ENCODE data around the gene RBMS3. TPM values are rescaled to one million over a fixed set of nuclear protein-coding genes. Genes with fewer than 3 reads are reported as not detected.

The RBMS3 gene
- total RNA-seq, 1 donor from 2014 or later: 3.4 TPM

- TF ChIP-seq CTCF (IDR thresholded peaks at IDR 0.05; ENCODE audit: insufficient read depth, low read length, severe bottlenecking): no peak
- Histone ChIP-seq H3K36me3 (ENCODE audit: control insufficient read depth, insufficient read depth, low read length) (no peaks in the 10 kb centered on the region), H3K27me3 (ENCODE audit: control insufficient read depth, insufficient read depth, low read length) (no peaks in the 10 kb centered on the region), H3K4me3 (ENCODE audit: low read depth, low read length) (no peak overlapping the region)
- DNase-seq (ENCODE audit: low read depth): no peak
- no peak for FAIRE-seq
These were observed 494.5 kb downstream of the RBMS3 start for GRCh38 chr3:29775340-29775739.

GRCh38 chr3:29777869-29778268, 497.0 kb downstream of the RBMS3 start:
- no peaks in the 10 kb centered on the region for H3K27me3 ChIP-seq (ENCODE audit: control insufficient read depth, insufficient read depth, low read length)
- no peak for FAIRE-seq
- DNase-seq (ENCODE audit: low read depth): no peak
- H3K4me3 ChIP-seq (ENCODE audit: low read depth, low read length): no peak overlapping the region
- no peak for TF ChIP-seq CTCF (IDR thresholded peaks at IDR 0.05; ENCODE audit: insufficient read depth, low read length, severe bottlenecking)
- H3K36me3 ChIP-seq (ENCODE audit: control insufficient read depth, insufficient read depth, low read length): no peaks in the 10 kb centered on the region

GRCh38 chr3:29789686-29790085, 508.8 kb downstream of the RBMS3 start:
- no peak for DNase-seq (ENCODE audit: low read depth)
- no peak for FAIRE-seq

GRCh38 chr3:29796808-29797207, 515.9 kb downstream of the RBMS3 start:
- FAIRE-seq: no peak
- no peak for TF ChIP-seq CTCF (IDR thresholded peaks at IDR 0.05; ENCODE audit: insufficient read depth, low read length, severe bottlenecking)

More at GRCh38 chr3:29789686-29790085, 508.8 kb downstream of the RBMS3 start:
- Histone ChIP-seq H3K4me3 (ENCODE audit: low read depth, low read length) (no peak overlapping the region), H3K27me3 (ENCODE audit: control insufficient read depth, insufficient read depth, low read length) (no peaks in the 10 kb centered on the region), H3K36me3 (ENCODE audit: control insufficient read depth, insufficient read depth, low read length) (no peaks in the 10 kb centered on the region)
- TF ChIP-seq CTCF (IDR thresholded peaks at IDR 0.05; ENCODE audit: insufficient read depth, low read length, severe bottlenecking): no peak

GRCh38 chr3:29802057-29802456, 521.2 kb downstream of the RBMS3 start:
- DNase-seq (ENCODE audit: low read depth): no peak
- Histone ChIP-seq H3K36me3 (ENCODE audit: control insufficient read depth, insufficient read depth, low read length) (no peaks in the 10 kb centered on the region), H3K27me3 (ENCODE audit: control insufficient read depth, insufficient read depth, low read length) (no peaks in the 10 kb centered on the region), H3K4me3 (ENCODE audit: low read depth, low read length) (no peak overlapping the region)
- no peak for FAIRE-seq
- no peak for TF ChIP-seq CTCF (IDR thresholded peaks at IDR 0.05; ENCODE audit: insufficient read depth, low read length, severe bottlenecking)

More at GRCh38 chr3:29796808-29797207, 515.9 kb downstream of the RBMS3 start:
- H3K4me3 ChIP-seq (ENCODE audit: low read depth, low read length): no peak overlapping the region
- H3K36me3 ChIP-seq (ENCODE audit: control insufficient read depth, insufficient read depth, low read length): no peaks in the 10 kb centered on the region
- no peaks in the 10 kb centered on the region for H3K27me3 ChIP-seq (ENCODE audit: control insufficient read depth, insufficient read depth, low read length)
- no peak for DNase-seq (ENCODE audit: low read depth)

- no peak for DNase-seq (ENCODE audit: low read depth)
- TF ChIP-seq CTCF (IDR thresholded peaks at IDR 0.05; ENCODE audit: insufficient read depth, low read length, severe bottlenecking): no peak
- no peak for FAIRE-seq
- H3K36me3 ChIP-seq (ENCODE audit: control insufficient read depth, insufficient read depth, low read length): no peaks in the 10 kb centered on the region
- no peak overlapping the region for H3K4me3 ChIP-seq (ENCODE audit: low read depth, low read length)
- no peaks in the 10 kb centered on the region for H3K27me3 ChIP-seq (ENCODE audit: control insufficient read depth, insufficient read depth, low read length)
These were observed 523.2 kb downstream of the RBMS3 start for GRCh38 chr3:29804044-29804443.

All from bronchial epithelial cell (primary cell).